ENCODE measurements around the gene CADM4.
"Not testable (repeated sequence)": the region's sequence is repeated elsewhere in the genome, so short reads cannot be mapped to it uniquely, and the experiment has no call there.

CADM4 gene

DNA sequence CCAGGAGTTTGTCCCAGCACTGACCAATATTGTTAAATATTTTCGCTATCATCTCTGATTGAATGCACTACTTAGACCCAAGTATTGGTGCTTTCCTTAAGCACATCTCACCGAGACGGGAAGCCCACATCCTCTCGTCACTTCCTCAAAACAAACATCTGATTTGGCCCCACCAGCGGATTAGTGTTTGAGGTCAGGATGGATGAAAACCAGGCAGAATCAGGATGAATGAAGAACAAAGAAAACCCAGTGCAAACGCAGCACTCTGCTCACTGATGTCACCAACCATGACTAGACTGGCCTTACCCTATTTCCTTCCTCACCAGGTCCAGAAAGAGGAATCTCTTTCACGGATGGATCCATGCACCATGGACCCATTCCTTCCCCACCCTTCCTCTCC is 24.4 kb upstream of the CADM4 start:
- in situ Hi-C loops (cut with HindIII; ENCODE audit: low sequenced_read_pairs) = no loop called here

DNA sequence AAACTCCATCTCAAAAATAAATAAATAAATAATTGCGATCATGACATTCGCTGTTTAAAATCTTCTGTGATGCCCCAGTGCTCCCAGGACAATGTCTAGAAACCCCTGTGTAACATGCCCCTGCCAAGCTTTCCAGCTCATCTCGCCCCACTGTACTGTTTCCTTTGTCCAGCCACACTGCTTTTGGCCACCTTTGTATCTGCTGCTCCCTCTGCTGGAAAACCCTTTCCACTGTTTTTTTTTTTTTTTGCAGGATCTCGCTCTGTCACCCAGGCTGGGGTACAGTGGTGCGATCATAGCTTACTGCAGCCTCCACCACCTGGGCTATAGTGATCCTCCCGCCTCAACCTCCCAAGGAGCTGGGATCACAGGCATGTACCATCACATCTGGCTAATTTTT is 22.8 kb upstream of the CADM4 start:
- in situ Hi-C loops (cut with HindIII; ENCODE audit: low sequenced_read_pairs) = no loop called here

- in situ Hi-C loops (cut with HindIII; ENCODE audit: low sequenced_read_pairs) = no loop called here
Observed at GRCh38 chr19:43660971-43661360, 21.3 kb upstream of the CADM4 start.

GRCh38 chr19:43660301-43660970 is 20.8 kb upstream of the CADM4 start:
- in situ Hi-C loops (cut with HindIII; ENCODE audit: low sequenced_read_pairs) = no loop called here

GRCh38 chr19:43658494-43658893 is 18.8 kb upstream of the CADM4 start:
- in situ Hi-C loops (cut with HindIII; ENCODE audit: low sequenced_read_pairs) = no loop called here

DNA sequence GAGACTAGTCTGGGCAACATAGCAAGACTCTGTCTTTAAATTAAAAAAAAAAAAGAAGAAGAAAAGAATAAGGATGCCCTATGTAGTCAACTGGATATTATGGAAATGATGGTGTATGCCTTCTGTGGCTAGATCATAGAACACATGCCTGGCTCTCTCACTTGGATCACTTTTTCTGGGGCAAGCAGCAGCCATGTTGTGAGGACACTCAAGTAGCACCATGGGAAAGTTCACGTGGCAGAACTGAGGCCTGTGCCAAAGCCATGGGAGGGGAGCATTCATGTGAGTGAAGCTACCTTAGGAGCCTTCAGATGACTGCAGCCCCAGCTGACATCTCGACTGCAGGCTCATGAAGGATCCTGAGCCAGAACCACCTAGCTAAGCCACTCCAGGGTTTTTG is 18.4 kb upstream of the CADM4 start:
- in situ Hi-C loops (cut with HindIII; ENCODE audit: low sequenced_read_pairs) = no loop called here

- in situ Hi-C loops (cut with HindIII; ENCODE audit: low sequenced_read_pairs) = no loop called here
Observed at GRCh38 chr19:43656436-43656835, 16.8 kb upstream of the CADM4 start.

- in situ Hi-C loops (cut with HindIII; ENCODE audit: low sequenced_read_pairs) = no loop called here
Observed at GRCh38 chr19:43652546-43652874, 12.9 kb upstream of the CADM4 start.

DNA sequence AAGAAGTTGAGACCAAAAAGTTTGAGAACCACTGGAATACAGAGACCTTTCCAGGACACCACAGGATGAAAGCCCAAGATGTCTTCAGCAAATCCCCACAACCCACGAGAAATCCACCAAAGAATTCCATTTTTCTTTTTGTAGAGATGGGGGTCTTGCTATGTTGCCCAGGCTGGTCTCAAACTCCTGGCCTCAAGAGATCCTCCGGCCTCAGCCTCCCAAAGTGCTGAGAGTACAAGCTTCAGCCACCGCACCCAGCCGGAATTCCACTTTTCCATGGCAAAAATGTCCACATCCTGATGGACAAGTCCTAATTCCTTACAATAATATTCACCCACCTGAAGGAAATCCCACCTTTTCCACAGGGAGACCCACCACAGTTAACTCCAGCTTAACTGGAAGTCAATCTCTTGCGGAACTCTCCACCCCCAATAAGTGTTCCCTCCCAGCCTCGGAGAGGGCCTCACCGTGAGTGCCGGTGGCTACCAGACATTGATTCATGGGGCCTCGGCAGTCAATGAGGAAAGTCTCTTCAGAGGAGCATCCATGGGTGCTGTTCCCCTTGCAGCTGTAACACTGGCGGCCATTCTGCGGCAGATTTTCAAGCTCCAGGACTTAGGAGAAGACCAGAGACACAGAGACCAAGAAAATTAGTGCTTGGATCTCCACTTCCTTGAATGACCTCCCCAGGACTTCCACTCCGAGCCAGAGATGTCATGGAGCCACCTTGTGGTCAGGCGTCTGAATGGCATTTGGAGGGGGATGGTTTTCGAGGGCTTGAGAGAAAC is 12.3 kb upstream of the CADM4 start:
- in situ Hi-C loops (cut with HindIII; ENCODE audit: low sequenced_read_pairs) = no loop called here

GRCh38 chr19:43650276-43650675 is 10.6 kb upstream of the CADM4 start:
- in situ Hi-C loops (cut with HindIII; ENCODE audit: low sequenced_read_pairs) = not testable (repeated sequence)

DNA sequence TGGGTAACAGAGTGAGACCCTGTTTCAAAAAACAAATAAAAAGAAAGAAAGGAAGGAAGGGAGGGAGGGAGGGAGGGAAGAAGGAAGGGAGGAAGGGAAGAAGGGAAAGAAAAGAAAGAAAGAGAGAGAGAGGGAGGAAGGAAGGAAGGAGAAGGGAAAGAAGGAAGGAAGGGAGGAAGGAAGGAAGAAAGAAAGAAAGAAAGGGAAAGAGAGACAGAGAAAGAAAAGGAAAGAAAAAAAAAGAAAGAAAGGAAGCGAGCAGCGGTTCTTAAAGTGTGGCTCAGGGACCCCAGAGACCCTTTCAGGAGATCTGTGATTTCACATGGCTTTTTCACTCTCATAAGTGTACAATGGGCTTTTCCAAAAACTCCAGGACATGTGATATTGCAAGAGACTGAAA is 9.9 kb upstream of the CADM4 start:
- in situ Hi-C loops (cut with HindIII; ENCODE audit: low sequenced_read_pairs) = no loop called here

- in situ Hi-C loops (cut with HindIII; ENCODE audit: low sequenced_read_pairs) = no loop called here
Observed at GRCh38 chr19:43648633-43649032, 9.0 kb upstream of the CADM4 start.

GRCh38 chr19:43644181-43644580 is 4.5 kb upstream of the CADM4 start:
- in situ Hi-C loops (cut with HindIII; ENCODE audit: low sequenced_read_pairs) = no loop called here

- in situ Hi-C loops (cut with HindIII; ENCODE audit: low sequenced_read_pairs) = no loop called here
Observed at GRCh38 chr19:43643326-43643725, 3.7 kb upstream of the CADM4 start.

GRCh38 chr19:43642531-43642930 is 2.9 kb upstream of the CADM4 start:
- in situ Hi-C loops (cut with HindIII; ENCODE audit: low sequenced_read_pairs) = no loop called here

DNA sequence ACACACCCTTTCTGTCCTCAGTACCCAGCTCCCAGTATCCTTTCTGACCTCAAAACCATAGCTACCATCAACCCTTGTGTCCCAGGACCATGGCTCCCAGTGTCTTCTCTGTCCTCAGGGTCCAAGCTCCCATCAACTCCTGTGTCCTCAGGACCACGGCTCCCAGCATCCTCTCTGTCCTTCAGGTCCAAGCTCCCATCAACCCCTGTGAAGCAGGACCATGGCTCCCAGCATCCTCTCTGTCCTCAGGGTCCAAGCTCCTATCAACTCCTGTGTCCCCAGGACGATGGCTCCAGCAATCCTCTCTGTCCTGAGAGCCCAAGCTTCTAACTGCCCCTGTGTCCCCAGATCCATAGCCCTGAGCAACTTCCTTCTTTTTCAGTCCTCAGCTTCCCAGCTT is 1.7 kb upstream of the CADM4 start:
- in situ Hi-C loops (cut with HindIII; ENCODE audit: low sequenced_read_pairs) = no loop called here

GRCh38 chr19:43640424-43640757 is 741 bp upstream of the CADM4 start:
- in situ Hi-C loops (cut with HindIII; ENCODE audit: low sequenced_read_pairs) = no loop called here

- in situ Hi-C loops (cut with HindIII; ENCODE audit: low sequenced_read_pairs) = no loop called here
Observed at GRCh38 chr19:43638995-43639518, 593 bp downstream of the CADM4 start.

DNA sequence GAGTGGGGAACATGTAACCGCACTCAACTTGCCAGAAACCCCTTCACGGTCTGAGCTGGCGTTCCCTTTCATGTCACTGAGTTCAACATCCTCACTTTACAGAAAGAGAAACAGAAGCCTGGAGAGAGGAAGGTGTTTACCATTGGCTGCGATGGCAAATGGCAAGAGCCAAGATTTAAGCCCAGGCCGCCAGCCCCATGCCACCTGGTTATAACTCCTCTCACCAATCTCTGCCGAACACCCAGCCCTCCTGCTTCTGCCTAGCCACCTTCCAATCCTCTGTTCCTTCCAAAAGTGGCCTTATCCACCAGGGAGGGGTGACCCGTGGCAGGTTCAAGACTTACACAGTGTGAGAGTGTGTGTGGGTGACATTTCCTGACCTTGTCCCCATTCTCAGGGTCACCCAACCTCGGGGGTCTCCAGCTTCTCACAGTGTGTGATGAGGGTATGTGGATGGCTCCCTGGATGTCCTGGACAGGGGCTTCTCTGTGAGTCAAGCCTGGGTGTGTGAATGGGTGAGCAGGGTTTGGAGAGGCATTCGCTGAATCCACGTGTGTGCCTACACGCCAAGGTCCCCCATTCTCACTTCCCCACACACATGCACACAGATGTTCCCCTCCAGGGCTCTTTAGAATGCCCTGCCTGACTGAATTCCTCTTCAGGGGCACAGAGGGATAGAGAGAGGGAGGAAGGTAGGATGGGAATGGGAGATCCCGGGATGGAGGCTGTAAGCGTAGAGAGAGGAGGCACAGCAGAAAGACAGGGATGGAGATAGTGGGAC is 1.2 kb downstream of the CADM4 start:
- in situ Hi-C loops (cut with HindIII; ENCODE audit: low sequenced_read_pairs) = no loop called here

- in situ Hi-C loops (cut with HindIII; ENCODE audit: low sequenced_read_pairs) = no loop called here
Observed at GRCh38 chr19:43636121-43636683, 3.4 kb downstream of the CADM4 start.

GRCh38 chr19:43635561-43635940 is 4.1 kb downstream of the CADM4 start:
- in situ Hi-C loops (cut with HindIII; ENCODE audit: low sequenced_read_pairs) = not testable (repeated sequence)

Measured in DLD1 (cell line).